T-helper 2 cell (primary cell): Measurements from ENCODE around the gene PFDN4.
A peak's percentile ranks its signal among the peaks of the same experiment; 100 is the strongest.

Experiments used
- DNase-seq, 5 experiments: peaks; one replicate each; pipeline versions ENCODE4 v3.0.0 to v3.0.0-alpha.2; 2012 to 2022

The PFDN4 gene

DNA sequence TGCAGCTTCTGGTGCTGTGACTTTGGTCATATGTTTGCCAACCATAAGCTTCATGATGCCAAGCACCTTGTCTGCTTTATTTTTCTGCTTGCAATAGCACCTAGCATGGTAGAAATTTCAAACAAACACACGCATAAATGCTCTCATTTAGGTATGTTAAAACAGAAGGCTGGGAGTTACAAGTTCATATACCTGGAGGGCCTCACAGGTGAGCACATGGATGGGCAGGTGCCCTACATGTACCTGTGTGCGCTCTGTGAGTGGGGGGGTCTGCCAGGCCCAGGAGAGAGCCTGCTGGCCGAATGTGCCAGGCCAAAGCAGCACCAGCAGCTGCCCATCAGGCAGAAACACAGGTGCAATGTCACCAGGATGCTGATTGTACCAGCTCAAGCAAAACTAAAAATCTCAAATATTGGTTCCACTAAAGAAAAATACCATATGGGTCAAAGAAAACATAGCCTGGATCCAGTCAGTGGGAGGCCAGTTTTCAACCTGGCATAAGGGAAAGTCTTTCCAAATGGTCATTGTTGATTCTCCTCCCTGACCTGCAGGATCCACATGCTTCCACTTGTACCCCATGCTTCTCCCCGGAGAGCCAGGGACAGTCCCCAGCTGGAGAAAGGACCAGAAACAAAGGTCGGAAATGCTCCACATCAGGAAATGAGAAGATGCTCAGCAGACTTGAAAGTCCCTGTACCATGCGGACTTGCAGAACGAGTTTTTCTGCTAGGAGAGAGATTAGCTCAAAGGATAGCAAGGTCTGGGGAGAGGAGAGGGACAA, 7.2 kb upstream of the PFDN4 start:
- DNase-seq: no peak

DNA sequence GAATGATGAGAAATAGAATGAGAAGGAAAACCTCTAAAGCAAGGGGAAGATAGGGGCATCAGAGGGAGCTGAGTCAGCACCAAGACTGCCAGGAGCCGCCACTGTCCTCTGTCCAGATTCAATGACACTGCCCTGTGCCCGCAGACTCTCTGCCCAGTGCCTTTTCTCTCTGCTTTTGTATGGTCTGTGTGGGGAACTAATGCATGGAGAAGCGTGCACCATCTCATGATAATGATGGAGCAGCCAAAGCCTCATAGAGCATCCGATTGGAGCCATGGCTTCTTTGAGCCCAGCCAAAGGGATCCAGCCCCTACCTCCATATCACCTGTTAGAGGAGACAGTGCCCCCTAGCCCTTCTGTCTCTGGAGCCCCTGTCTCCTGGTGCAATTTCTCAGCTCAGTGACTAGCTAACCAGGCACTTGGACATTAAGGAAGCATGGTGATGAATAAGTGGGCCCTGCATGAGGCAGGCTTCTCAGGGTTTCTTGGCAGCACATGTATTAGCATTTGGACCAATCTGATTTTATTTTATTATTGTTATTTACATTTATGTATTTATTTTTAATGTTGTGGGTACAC, 6.5 kb upstream of the PFDN4 start:
- no peak for DNase-seq

DNA sequence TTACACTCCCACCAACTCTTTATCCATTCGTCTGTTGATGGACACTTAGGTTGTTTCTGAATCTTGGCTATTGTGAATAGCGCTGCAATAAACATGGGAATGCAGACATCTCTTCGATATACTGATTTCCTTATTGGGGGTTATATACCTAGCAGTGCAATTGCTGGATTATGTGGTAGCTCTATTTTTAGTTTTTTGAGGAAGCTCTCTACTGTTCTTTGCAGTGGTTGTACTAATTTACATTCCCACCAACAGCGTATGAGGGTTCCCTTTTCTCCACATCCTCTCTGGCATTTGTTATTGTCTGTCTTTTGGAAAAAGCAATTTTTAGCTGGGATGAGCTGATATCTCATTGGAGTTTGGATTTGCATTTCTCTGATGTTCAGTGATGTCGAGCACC, 4.6 kb upstream of the PFDN4 start:
- no peak for DNase-seq

DNA sequence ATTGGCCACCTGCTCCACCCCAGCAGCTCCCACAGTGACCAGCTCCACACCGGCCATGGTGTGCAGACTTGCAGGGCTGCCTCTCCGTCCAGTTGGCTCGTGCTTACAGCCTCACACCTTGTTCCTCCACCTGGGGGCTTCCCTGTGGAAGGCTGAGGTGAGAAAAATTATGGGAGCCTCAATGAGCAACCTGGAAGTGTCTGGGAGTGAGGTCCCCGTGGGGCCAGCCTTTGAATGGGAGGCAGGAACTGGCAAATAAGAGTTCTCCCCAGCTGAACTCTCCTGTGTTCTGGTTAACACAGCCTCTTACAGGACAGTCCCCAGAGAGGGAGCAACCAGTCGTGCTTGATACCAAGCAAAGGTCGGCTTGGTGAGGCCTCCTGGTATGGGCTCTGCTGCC, 3.8 kb upstream of the PFDN4 start:
- no peak for DNase-seq

DNA sequence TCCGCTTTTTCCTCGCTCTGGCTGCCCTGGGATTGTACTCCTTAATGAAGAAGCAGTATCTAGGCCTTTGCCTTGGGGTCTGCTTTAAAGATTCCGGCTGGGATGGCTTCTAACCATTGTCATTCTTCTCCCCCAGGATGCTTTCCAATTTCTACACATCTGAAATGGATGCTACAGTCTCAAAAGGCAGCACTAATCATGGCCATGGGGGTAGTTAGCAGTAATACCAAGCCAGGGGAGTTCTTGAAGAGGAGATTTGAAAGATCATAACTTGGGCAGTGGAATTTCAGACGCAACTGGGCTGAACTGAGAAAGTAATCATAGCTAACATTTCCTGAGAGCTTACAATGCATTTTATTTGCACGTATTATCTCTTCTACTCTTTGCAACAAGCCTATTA, 3.4 kb upstream of the PFDN4 start:
- DNase-seq: no peak

DNA sequence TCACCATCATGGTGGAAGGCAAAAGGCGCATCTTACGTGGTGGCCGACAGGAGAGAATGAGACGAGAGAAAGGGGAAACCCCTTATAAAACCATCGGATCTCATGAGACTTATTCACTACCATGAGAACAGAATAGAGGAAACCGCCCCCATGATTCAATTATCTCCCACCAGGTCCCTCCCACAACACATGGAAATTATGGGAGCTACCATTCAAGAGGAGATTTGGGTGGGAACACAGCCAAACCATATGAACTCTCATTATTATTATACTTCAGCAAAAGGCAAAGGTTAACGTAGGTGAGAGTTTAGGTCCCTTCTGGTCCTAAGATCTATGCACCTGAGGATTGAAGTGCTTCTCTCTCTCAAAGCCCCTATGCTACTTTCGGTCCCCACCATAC, 2.4 kb upstream of the PFDN4 start:
- DNase-seq: no peak

DNA sequence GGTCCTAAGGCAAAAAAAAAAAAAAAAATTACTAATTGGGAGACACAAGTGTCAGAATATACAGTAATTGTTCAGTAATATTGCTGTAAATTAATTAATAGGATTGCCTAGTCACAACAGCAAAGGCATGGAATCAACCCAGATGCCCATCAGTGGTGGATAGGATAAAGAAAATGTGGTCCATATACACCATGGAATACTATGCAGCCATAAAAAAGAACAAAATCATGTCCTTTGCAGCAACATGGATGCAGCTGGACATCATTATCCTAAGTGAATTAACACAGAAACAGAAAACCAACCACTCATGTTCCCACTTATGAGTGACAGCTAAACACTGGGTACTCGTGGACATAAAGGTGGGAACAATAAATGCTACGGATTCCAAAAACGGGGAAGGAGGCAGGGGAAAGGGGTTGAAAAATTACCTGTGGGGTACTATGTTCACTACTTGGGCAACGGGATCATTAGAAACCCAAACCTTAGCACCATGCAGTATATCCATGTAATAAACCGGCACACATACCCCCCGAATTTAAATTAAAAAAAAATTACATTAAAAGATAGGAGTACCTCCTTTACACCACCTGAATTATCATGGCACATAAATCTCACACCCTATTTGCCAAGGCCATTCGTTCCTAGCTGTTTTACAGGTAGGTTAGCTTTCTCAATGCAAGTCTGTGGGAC, 689 bp upstream of the PFDN4 start:
- no peak for DNase-seq

DNA sequence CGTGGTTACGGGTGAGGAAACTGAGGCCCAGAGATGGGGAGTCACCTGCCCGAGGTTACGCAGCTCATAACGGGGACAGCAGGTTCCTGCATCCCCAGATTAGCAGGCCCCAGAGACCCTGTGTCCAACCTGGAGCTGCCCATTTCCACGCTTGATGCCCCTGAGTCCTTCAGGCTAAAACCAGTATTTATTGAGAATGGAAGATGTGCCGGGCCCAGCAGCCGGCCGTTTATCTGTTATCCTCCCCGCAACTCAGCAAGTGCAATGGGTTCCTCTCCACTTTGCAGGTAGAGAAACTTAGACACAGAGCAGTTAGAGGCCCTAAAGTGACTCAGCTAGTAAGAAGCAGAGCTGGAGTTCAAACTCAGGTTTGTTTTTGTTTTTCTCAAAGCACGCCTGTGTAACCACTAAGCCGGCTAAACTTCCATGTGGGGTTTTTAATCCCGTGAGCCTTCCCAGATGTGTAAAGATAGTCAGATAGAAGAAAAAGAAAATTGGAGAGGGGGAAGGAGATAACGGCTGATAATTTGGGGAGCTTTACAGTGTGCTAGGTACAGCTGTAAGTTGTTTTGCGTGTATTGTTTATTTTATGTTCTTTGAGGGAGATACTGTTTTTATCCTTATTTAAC, 775 bp downstream of the PFDN4 start:
- DNase-seq: peak in 1 of 5 experiments; percentile 40

DNA sequence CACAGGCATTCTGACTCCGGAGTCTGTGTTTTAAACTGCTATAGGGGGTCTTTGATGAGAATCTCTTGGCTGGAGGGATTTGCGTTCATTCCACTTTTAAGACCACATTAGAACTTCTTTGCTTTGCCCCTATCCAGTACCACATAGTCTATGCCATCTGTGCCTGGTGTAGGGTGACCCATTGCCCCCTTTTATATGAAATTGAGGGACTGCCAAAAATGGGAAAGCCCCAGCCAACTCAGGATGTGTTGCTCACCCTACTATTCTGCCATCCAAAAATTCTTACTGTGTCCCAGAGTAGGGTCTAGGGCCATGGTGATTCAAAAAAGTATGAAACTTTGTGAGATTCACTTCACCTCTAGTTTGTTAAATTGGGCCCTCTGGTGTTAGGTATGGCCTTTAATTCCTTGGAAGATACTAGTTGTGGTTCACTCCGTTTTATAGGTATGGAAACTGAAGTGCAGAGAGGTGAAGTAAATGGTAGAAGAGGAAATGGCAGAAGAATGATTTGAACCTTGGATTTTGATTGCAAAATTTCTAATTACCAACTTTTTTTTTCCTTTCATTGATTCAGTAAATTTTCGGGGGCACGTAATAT, 1.4 kb downstream of the PFDN4 start:
- no peak for DNase-seq

DNA sequence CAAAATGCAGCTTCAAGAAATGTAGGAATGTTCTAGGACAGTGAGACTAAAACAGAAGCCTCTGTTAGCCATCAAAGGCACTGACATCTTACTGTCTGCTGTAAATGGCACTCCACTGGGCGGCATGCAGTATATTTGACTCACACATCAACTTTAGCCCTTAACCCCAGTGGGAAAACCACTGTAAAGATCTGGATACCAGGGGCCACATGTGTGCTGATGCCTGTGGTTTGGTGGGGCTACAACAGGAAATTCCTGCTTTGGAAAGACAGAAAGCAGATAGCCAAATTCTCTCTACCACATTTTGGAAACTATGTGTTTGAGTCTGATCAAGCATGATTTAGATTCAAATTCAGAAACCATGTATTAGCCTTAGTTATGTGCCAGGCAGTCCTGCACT, 4.3 kb downstream of the PFDN4 start:
- no peak for DNase-seq

DNA sequence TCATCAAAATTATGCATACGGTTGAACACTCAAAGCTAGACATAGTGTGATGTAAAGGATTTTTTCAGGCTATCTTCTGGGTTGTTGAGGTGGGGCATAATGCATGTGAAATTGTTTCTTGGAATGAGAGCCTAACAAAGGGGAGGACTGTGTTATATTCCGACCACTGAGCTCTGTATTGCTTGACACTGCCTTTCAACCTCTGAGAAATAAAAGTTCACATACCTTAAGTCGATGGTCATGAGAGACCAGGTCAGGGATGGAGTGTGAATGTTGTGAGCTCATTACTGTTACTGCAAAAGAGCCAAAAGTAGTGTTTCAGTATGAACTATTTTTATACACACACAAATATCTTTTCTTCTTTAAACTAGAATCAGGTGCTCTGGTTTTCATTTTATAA, 5.0 kb downstream of the PFDN4 start:
- DNase-seq: no peak

DNA sequence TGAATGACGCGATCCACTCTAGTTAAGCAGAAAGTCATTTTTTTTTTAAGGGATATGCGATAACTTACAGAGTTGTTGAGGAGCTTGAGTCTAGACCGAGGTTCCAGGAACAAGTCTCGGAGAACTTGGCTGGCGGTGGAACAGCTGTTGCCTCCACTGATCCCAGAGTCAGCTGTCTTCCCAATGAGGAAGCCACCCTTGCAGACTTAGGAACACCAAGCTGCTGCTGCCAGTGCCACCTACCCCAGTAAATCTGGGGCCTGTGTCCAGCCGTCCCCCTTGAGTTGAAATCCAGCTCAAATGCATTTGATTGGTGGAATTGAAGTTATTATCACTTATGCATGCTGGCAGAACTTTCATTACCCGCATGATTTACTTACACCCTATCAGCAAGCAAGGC, 6.7 kb downstream of the PFDN4 start:
- DNase-seq: no peak

DNA sequence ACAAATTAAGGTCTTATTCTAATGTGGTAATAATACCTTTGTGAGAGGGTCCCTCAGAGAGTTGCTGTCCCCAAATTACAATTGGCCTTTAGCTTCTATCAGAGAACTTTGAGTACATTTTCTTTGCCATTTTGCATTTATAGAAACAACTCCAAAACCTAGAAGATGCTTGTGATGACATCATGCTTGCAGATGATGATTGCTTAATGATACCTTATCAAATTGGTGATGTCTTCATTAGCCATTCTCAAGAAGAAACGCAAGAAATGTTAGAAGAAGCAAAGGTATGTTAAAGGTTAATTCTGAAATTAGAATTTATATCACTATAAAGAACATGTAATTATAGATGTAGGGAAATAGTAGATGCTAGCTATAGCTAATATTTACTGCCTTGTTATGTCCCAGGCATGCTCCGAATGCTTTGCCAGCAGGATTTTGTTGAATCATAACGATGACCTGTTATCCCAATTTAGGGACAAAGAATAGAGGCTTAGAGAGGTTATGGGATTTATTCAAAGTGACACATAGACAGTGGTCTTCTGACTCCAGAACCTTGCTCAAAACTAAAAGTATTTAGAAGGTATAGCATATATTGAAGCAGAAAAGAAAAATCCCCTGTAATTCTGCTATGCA, 7.4 kb downstream of the PFDN4 start:
- DNase-seq: no peak

DNA sequence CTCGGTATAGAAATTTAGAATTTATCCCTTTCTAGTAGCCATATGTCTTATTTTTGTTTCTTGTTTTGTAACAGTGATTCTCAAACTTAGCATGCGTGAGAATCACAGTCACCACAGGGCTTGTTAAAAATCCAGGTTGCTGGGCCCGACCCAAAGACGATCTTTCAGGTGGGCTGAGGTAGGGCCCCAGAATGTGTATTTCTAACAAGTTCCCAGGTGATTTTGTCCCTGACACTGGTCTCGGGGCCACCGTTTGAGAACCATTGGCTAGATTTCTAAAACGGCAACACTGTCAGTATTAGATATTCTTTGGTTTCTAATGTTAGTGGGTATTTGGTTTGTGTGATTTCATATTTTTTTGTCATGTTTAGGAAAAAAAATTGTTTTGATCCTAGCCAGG, 9.9 kb downstream of the PFDN4 start:
- no peak for DNase-seq

DNA sequence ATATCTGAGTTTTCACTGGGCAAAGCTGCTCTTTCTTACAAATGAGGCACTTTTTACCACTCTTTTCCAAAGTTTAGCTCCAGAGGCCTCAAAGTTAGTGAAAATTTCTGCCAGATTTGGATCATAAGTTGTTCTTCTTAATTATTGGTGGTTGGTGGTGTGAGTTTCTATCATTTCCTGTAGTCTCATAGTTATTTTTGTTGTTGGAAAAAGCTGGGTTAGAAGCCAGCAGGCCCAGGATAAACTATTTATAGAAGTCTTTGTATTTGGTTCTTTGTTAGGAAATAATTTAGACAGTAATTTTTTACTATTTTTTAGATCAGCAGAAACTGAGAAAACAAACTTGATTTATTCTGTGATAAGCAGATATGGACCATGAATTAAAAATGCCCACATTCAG, 10.6 kb downstream of the PFDN4 start:
- no peak for DNase-seq

DNA sequence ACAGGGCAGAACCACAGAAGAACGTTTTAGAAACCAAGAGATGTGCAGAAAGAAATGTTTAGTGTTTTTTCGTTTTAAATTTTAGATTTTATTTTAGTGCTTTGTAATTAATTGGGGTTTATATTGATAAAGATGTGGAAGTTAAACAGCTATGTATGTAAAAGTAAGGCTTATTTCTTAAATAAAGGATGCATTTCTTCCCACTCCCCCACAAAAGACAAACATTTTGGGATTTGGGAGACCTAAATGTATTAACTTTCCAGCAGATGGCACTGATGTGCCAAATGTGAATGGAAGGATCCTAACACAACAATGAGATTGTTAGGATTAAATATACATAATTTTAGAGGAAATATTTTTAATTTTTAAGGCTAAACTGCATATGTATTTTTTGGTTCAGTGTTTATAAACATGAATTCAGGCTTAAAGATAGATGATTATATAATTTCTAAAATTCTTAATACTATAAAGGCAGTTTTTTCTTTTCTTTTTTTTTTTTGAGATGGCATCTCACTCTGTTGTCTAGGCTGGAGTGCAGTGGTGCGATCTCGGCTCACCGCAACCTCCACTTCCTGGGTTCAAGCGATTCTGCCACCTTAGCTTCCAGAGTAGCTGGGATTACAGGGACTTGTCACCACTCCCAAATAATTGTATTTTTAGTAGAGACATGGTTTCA, 12.0 kb downstream of the PFDN4 start:
- DNase-seq: no peak

DNA sequence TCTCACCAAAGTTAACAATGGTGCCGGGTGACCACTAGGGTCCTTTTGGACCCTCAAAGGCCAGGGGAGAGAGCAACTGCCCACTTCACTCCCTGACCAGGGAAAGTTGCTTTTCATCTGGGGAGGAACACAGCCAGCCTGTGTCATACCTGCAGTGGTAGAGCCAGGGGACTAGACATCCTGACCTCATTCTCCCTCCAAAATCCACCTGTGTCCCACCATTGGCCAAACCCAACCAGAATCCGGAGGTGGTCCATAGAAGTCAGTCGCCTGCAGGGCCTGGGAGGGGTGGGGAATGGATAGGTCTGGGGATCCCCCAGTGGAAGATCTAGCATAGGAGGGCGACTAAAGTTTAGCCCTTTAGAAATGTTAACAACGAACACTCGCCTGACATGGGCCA, 12.8 kb downstream of the PFDN4 start:
- DNase-seq: no peak

DNA sequence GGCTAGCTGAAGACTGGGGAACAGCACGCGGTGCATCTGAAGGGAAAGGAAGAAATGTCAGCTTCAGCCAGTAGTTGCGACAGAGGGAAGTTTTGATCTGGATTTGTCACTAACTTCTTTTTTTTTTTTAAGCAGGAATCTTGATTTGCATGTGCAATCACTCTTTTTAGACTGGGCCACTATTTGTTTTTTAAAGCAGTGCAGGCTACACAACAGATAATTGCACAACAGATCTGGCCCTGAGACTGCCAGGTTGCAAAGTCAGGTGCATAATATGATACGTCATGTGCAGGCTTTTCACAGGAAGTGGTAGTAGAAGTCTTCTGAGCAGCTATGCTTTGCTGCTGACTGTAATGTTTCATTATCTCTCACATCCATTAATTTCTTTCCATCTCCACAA, 13.5 kb downstream of the PFDN4 start:
- peak in 1 of 5 experiments; percentile 82 for DNase-seq

DNA sequence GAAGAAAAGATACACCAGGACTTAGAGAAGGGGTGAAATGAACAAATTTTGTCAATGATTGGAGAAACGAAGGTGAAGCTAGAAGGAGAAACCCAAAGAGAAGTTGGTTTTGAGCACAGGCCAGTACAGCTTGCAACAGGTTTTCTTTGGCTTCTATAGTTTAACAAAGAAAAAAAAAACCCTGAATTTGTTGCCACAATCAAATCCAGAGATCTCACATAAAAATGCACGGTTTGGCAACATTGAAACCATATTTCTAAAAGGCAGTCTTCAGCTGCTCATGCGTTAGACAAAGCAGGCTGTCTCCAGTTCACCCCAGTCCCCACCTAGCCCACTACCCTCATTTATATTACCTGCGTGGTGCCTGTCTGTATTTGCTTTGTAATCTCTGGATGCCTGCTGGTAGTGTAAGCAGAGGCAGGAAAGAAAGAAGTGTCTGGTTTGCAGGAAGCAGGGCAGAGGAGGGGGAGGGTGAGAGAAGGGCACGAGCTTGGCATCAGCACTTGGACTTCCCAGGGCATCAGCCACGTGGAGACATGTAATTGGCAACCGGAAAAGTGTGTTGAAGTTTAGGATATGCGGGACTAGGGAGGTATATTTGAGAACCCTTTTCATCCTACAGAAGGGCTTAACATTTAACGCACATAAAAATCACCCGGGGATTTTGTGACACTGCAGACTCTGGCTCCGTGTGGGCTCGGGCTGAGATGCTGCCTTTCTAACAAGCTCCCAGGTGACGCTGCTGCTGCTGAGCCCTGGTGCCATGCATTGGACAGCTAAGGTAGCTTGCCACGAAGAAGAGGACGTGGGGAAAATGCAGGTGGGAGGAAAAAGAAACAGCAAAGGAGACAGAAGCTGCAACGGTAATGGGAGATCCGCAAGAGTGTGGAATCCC, 14.4 kb downstream of the PFDN4 start:
- no peak for DNase-seq

DNA sequence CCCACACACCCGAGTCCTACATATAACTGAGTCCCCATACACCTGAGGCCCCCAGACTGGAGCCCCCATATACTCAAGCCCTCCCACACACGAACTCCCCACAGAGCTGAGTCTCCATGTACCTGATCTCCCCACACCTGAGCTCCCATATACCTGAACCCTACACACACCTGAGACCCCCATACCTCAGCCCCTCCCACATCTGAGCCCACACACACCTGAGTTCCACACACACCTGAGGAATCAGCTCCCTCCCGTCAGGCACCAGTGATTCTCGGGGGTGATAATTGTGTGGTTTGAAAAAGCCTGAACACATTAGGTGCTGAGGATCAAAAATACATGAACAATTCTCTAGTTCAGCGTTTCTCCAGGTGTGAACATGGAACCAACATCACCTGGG, 15.4 kb downstream of the PFDN4 start:
- DNase-seq: no peak

DNA sequence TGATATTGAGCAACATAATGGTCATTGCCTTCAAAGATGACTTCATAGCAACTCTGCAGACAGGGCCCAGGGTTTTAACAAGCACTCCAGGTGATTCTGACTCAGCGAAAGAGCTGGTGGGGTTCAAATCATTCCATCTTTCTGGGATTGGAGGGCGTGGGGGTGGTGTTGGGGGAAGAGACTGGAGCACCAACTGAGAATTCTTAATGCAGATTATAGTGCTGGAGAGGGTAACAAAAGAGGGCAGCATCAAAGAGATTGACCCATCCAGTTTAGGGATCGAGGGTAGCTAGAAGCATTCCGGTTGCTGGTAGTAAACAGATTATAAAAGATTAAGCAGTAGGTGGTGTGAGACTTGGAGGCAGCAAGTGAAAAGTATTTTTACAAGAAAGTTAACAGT, 15.9 kb downstream of the PFDN4 start:
- no peak for DNase-seq
